A549 (cell line): Measurements from ENCODE around the gene SLC17A8.

Experiments used
- CBX2 ChIP-seq: fragments of 200-600 bp; sonication (generic); IDR thresholded peaks from 2 replicates; pipeline ENCODE4 v1.6.1; 2016; ENCODE audit warnings: low read depth, mild to moderate bottlenecking, borderline replicate concordance
- CTCF ChIP-seq: fragments of >200 bp; sonication (Bioruptor Twin); formaldehyde crosslinking; IDR thresholded peaks from 3 replicates; pipeline ENCODE4 v1.5.1; 2016
- MAX ChIP-seq: IDR thresholded peaks from 2 replicates; pipeline ENCODE4 v1.6.1; 2012
- MYC ChIP-seq: IDR thresholded peaks from 2 replicates; pipeline ENCODE4 v1.6.1; 2012; ENCODE audit warnings: mild to moderate bottlenecking, inconsistent platforms, low read length, improper control_type of control experiment, borderline replicate concordance
- POLR2A ChIP-seq: IDR thresholded peaks from 2 replicates; pipeline ENCODE4 v1.6.1; 2012; ENCODE audit warnings: mild to moderate bottlenecking, low read length
- RAD21 ChIP-seq, 2 experiments: fragments of >200 bp in 1 of 2; sonication (Bioruptor Twin) in 1 of 2; formaldehyde crosslinking in 1 of 2; IDR thresholded peaks in 1 of 2; conservative IDR thresholded peaks in 1 of 2; 2 replicates in 1 of 2; 3 replicates in 1 of 2; pipeline ENCODE4 v1.6.1; 2012 to 2018; ENCODE audit warnings: inconsistent platforms in 1 of 2

- TF ChIP-seq CTCF (no peak), MYC (no peak), RAD21 (conservative IDR thresholded peaks at IDR 0.05 in 1 of 2, IDR thresholded peaks at IDR 0.05 in 1 of 2) (no peak), CBX2 (no peak), MAX (no peak), POLR2A (no peak)
Measured at GRCh38 chr12:100339071-100339470, 17.8 kb upstream of the SLC17A8 start.
